CD4-positive, alpha-beta T cell treated with Interleukin-6 at 100 ng/mL for 8 hours (primary cell): ENCODE results near the gene OLFML2A.

Experiments used
- DNase-seq: peaks from one replicate; pipeline ENCODE4 v3.0.0-alpha.2; 2020; ENCODE audit warnings: mixed read lengths, low spot score

OLFML2A gene

GRCh38 chr9:124778575-124779367, 1.8 kb downstream of the OLFML2A start:
- no peak for DNase-seq

GRCh38 chr9:124779368-124780059, 2.6 kb downstream of the OLFML2A start:
- no peak for DNase-seq

GRCh38 chr9:124780060-124780756, 3.3 kb downstream of the OLFML2A start:
- DNase-seq, result no peak

- no peak for DNase-seq
These were observed 3.8 kb downstream of the OLFML2A start for GRCh38 chr9:124780757-124781151.

- DNase-seq, result no peak
These were observed 5.2 kb downstream of the OLFML2A start for GRCh38 chr9:124781967-124782660.

- DNase-seq, result no peak
These were observed 6.0 kb downstream of the OLFML2A start for GRCh38 chr9:124782661-124783574.

GRCh38 chr9:124783830-124784229, 6.9 kb downstream of the OLFML2A start:
- DNase-seq, result no peak

- no peak for DNase-seq
These were observed 7.6 kb downstream of the OLFML2A start for GRCh38 chr9:124784509-124784908.

GRCh38 chr9:124786881-124787573, 10.1 kb downstream of the OLFML2A start:
- DNase-seq, result no peak

GRCh38 chr9:124788542-124789217, 11.7 kb downstream of the OLFML2A start:
- DNase-seq, result no peak

GRCh38 chr9:124789531-124789930, 12.6 kb downstream of the OLFML2A start:
- DNase-seq, result no peak

GRCh38 chr9:124790301-124790700, 13.4 kb downstream of the OLFML2A start:
- DNase-seq, result no peak

- DNase-seq, result no peak
These were observed 14.0 kb downstream of the OLFML2A start for GRCh38 chr9:124790801-124791505.

GRCh38 chr9:124792257-124793014, 15.5 kb downstream of the OLFML2A start:
- no peak for DNase-seq

- DNase-seq, result no peak
These were observed 16.1 kb downstream of the OLFML2A start for GRCh38 chr9:124793015-124793541.

GRCh38 chr9:124794902-124795491, 18.1 kb downstream of the OLFML2A start:
- DNase-seq, result no peak

- DNase-seq, result no peak
These were observed 19.0 kb downstream of the OLFML2A start for GRCh38 chr9:124795881-124796431.
